GM18858 (cell line): ENCODE data around the gene CA4.

Experiments used
- ATAC-seq: cut with Tn5 transposase; IDR thresholded peaks from one replicate; pipeline ENCODE4 v1.9.1; 2021; ENCODE audit not compliant: unreplicated experiment

The CA4 gene

DNA sequence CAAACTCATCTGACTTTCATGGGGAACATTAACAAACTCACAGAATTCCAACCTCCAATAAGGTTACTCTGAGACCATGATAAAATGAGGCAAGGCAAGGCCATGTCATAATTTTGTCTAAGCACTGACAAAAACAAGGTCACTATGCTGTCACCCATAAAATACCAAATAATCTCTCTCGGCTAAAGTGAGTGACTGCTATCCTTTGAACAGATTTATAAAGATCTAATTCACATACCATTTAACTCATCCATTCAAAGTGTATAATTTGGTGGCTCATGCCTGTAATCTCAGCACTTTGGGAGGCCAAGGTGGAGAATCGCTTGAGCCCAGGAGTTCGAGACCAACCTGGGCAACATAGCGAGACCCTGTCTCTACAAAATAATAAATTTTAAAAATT lies 20.6 kb upstream of the CA4 start:
- ATAC-seq = no peak

DNA sequence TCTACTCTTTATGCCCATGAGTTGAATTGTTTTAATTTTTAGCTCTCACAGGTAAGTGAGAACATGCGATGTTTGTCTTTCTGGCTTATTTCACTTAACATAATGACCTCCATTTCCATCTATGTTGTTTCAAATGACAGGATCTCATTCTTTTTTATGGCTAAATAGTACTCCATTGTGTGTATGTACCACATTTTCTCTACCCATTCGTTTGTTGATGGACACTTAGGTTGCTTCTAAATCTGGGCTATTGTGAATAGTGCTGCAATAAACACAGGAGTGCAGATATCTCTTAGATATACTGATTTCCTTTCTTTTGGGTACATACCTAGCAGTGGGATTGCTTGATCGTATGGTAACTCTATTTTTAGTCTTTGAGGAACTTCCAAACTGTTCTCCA lies 19.3 kb upstream of the CA4 start:
- ATAC-seq = no peak

DNA sequence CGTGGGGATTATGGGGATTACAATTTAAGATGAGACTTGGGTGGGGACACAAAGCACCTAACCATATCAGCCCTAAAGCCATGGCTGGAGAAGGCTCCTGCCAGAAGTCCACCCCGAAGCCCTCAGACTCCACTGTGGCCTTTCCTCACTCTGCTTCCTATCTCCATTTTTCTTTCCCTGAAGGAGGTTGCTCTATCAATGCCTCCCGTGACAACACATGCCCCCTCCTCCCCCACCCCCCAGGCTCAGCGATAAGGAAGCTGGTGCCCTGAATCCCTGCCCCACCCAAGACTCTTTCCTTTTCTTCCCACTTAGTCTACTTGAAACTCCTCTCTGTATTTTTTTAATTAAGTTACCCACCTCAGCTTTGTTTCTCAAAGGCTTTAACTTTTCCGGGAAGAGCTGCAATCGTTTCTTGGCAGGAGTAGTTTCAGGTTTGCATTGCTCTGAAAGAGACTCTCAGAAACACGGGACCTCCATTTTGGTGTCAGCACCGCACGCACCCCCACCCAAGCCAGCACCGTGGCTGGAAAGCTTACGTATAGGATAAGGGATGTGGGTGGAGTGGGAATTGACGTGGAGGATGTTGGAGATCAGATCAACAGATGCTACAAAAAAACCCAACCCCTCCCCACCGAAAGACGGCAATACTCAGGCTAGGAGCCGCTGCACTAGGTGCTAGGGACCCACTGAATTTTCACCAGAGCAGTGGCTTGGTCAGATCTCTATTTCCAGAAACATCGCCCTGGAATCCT lies 15.2 kb upstream of the CA4 start:
- no peak for ATAC-seq

DNA sequence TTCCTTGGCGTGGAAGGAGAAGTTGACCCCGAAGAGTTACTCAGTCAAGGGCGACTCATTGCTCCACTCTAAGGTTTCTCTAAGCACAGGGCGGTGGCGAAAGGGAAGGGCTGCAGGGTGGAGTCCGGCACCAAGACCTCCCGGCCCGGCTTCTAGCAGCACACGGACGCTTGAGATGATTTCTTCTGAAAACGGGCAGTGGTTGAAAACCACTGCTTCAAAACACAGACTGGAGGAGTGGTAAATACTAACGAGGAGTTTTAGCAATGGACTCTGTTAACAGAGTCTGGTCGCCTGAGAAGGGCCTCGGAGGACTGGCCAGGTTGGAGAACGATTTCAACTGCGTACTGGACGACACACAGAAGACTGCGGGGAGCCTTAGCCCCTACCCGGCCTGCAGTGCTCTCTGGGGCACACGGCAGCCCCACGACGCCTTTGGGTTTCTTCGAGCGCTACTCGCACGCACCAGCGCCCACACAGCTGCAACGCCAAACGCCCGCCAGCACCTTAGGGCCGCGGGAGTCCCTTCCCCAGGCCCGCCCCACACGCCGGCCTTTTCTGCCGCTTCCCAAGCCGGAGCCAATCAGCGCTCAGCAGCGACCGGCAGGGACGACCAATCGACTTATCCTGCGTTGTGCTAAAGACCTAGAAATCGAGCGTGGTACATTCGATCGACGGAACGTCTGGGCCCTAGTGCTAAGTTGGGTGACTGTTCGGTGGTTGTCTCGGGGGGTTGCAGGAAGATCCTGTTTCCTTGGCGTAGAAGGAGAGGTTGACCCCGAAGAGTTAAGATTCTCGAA lies 14.4 kb upstream of the CA4 start:
- ATAC-seq = peak; percentile 73

DNA sequence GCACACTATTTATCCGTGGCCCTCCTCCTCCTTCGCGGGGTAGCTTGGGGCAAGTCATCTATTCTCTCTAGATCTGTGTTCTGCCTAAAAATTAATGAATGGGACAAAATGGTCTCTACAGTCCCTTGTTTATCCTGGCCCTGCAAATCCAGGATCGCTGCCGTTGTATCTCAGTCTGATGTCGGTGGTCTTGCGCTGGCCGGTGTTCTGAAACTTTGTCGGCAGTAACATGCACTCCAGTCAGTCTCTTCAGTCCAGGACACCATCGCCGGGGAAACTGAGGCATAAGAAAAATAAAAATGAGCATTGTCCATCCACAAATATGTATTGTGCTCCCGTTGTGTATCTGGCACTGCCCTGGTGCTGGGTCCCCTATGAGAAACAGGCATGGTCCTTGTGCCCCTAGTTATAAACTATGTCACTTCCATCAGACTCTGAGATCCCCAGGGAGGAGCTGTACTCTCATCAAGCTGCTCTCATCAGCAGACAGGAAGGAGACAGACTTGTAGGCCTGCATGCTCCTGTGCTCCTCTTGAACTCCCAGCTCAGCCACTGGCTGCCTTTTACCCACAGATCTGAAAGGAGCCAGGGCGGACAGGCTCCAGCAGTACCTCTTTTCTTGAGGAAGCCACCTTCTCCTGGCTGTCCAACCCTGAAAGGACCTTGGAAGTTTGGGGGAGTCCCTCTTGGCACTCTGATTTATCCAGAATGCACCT lies 13.7 kb upstream of the CA4 start:
- ATAC-seq = no peak

DNA sequence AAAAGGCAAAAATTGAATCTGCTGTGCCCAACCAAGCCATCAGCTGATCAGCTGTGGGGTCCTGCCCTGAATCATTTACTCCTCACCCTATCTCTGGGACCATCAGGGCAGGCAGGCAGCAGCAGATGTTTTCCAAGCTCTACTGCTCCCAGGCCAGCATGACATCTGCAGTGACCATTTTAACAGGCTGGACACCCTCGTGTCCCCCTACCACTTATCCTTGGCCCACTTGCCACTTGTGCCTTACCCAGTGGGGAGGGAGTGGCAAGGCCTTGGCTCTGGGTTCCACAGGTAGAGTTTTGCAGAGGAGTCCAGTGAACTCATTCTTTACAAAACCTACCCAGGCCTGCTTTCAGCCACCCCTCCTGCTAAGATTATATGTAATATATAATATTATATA lies 12.0 kb upstream of the CA4 start:
- ATAC-seq = no peak

DNA sequence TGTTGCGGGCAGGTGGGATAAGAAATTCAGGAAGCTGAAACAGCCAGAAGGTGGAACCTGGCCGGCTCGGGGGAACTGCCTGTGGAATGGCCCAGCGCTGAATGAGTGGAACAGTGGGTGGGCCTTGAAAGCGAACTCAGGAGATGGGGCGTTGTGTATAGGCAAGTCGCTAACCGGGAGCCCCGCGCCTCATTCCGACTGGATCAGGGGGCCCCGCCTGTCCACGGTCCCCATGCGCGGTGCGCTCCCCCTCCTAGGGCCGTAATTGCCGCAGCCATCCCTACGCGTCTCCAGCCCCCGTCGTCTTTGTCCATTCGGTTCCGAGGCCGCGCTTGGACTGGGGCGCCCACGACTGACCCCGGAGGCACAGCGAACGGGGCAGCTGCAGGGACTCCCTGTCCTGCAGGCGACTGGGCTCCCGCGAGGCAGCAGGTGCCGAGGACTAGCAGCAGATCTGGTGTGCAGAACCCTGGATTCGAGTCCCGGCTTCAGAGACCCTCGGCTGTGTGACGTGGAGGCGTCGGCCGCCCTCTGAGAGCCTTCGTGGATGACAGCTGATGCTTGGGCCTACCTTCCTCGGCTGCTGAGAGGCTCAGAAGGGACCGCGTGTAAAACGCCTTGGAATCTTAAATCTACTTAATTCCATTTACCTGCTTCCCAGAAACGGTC lies 10.9 kb upstream of the CA4 start:
- ATAC-seq = no peak

DNA sequence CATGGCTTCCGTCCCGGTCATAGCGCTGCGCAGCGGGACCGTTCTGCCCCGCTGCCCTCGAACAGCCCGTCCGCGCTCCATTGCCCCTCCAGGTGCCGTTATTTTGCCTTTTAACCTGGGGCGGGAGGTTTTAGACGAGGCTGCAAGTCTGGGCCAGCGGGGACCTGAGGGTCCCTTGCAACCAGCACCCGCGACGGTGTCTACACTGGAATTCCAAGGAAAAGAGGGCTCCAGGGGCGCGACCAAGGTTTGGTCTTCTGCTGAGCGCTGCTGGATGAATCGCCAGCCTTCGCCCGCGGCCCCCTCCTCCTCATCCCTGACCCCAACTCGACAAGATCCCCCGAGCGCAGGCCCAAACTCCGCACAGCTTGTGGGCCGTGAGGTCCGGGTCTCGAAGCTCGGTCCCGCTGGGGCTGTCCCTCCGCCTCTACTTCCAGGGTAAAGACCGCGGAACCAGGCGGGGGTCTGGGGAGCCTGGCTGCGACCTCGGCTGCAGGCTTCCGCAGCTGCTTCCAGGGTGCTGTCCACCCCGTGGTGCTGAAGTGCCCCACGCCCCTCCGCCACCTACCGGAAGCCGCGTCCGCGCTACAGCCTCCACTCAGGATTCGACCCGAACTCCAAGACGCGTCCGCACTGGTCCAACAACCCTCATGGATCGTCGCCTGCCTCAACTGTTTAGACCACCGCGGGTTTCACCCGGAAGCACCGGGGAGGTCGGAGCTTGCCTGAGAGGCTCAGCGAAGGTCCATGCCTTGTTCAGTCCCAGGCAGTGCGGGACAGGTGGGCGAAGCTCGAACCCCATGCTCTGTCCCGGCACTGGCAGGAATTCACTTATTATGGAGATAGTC lies 10.1 kb upstream of the CA4 start:
- ATAC-seq = no peak

DNA sequence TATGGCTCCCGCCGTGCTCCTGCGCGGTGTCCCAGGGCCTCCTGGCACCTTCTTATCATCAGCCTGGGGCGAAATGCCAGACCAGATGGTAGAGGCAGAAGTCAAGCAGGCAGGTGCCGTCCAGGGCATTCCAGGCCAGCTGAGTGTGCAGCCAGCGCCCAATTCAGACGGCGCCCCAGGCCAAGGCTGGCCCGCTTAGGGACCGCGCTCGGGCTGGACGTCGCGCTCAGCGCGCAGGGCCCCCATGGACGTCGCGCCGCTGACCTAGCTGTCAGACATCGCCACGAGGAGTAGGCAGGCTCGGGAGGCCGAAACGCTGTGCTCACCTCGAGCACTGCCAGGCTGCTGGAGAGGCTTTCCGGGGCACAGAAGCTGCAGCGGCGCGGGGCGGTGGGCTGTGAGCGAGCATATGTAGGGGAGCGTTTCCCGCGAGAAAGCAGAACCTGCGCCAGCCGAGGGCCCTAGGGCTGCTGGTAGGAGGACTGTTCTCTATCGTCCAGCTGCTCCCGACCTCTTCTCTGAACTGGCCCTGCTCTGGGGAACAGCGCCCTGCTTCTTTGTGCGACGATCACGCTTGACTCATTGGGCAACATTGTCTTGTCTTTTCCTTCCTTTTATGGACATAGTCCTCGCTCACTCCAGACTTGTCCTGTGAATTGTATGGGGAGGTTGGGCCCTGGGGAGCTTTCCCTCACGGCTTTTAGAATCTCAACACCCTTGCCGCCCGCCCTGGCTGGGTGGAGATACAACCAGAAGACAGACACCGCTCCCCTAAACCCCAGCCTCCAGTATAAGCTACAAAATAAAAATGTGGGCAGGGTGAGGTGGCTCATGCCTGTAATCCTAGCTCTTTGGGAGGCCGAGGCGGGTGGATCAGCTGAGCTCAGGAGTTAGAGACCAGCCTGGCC lies 8.4 kb upstream of the CA4 start:
- ATAC-seq = no peak

DNA sequence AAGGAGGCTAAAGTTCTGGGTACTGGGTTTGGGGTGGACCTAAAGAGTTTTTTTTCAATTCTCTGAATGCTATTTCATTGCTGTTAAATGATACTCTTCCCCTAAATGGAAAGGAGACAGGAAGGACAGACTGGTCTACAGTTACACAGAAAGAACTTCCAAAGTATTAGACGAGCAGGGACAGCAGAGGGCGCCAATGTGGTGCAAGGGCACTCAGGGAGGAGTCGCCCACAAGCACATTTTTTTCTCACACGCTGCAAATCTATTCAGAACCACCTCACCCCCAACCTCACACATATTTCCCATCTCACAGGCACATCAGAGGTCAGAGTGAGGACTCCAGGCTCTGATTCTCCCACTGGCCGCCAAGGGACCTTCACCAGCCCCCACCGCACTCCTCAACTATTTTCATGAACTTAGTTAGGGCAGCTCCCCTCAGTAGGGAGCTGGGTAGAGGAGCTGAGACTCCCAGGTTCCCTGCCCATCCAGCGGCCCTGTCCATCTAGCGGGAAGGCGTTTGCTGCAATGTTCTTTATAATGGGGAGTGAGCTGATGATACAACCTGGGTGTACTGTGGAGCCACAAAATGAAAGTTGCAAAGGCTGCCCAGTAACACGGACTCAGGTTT lies 6.8 kb upstream of the CA4 start:
- ATAC-seq = no peak

DNA sequence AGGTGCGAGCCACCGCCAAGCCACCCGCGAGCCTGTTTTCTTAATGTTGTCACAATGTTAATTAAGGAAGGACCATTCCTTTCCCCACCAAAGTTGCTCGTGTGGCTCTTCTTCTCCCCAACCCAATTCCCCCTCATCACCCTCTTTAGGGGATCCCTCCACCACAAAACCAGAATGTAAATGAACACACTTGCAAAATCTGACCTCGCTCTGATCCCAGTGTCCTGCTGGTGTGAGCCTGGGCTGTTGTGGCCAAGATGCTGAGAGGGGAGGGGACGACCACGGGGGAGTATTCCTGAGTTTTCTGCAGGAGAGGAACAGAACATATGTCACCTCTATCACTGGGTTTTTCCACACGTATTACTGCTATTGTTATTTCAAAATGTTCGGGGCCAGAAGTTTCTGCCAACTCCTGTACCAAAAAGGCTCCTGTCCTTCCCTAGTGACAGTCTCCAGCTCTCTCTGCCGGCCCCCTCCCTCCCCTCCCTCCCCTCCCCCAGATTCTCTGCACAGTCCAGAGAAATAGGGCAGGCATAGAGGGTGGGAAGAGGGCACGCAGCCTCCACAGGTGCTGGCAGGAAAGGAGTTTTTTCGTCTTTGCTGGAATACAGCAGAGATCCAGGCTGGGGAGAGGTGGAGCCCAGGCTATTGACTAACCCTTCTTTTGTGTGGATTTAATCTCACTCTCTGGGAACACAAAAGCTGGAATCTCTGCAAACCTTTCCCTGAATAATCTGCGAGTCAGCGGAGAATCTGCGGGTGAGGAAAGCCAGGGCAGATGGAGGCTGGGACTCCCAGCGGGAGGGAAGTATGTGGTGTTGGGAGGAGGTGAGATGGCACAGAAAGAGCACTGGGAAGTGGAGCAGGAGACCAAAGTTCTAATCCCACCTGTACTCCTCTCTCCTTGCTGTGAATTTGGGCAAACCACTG lies 4.5 kb upstream of the CA4 start:
- no peak for ATAC-seq

DNA sequence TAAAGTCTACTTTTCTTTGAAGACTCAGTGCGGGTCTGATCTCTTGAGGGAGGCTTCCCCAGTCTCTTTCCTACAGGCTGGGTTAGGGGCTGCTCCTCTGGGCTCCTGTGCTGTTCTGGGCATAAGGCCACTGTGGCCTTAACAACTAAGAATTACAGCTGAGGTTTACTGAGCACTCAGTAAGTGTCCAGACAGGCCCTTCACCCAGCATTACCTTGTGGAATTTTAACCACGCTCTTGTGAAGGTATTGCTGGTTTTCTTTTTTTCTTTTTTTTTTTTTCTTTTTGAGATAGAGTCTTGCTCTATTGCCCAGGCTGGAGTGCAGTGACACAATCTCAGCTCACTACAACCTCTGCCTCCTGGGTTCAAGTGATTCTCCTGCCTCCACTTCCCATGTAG lies 3.6 kb upstream of the CA4 start:
- ATAC-seq = no peak

DNA sequence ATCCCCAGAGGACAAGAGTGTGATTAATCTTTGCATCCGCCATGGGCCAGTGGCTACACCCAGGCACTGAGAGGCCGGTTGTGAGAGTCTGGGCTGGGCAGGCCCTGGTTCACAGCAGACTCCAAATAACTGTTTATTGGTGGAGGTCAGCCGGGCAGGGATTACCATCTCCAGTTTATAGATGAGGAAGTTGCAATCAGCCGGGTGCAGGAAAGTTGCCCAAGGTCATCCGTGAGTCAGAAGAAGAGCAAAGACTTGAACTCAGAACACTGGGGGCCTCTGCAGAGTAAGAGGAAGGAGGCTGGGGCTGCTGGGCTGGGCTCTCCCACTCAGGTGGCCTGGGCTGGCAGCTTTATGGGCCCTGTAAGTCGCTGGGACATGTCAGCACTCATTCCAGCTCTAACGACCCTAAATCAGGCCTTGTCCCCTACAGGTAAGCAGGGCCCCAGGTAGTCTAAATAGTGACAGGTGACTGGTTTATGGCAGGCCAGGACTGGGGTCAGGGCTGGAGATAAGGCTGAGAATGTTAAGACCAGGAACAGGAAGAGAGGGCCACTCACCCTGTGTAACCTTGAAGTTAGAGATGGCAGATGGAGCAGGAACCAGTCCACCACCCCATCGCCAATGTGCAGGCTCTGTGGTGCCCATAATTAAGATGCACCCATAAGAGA lies 2.1 kb upstream of the CA4 start:
- no peak for ATAC-seq

DNA sequence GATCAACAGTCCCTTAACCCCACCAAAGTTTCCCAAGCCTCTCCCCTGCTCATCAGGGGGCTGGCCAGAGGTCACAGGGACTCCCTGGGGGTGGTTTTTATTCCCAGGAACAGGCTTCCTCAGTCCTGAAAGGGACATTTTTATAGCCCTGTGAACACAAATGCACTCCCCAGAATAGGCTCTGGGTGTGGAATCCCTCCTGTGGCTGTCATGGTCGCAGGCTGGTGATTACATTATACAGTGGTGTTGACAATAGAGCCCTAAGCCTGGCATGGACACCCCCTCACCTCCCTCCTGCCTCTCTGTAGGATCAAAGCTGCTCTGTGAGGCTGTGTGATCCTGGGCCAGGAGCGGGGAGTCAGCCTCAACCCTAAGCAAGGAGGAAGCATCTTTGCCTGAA lies 1.4 kb upstream of the CA4 start:
- no peak for ATAC-seq

DNA sequence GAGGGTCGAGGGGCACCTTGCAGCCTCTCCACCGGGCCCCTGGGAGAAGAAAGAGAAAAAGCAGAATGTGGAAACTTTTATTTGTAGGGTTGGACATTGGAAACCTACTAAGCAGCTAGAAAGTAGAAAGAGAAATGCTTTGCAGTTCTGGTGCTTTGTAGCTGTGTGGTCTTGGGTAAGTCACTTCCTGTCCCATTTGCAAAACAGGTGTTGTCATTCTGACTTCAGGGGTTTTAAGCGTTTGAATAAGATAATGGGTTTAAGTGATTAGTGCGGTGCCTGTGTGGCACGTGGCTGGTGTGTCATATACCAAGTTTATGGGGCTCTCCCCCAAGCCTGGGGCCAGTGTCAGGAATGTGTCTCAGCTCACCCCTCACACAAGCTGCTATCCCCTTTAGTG lies 1.6 kb downstream of the CA4 start:
- no peak for ATAC-seq

DNA sequence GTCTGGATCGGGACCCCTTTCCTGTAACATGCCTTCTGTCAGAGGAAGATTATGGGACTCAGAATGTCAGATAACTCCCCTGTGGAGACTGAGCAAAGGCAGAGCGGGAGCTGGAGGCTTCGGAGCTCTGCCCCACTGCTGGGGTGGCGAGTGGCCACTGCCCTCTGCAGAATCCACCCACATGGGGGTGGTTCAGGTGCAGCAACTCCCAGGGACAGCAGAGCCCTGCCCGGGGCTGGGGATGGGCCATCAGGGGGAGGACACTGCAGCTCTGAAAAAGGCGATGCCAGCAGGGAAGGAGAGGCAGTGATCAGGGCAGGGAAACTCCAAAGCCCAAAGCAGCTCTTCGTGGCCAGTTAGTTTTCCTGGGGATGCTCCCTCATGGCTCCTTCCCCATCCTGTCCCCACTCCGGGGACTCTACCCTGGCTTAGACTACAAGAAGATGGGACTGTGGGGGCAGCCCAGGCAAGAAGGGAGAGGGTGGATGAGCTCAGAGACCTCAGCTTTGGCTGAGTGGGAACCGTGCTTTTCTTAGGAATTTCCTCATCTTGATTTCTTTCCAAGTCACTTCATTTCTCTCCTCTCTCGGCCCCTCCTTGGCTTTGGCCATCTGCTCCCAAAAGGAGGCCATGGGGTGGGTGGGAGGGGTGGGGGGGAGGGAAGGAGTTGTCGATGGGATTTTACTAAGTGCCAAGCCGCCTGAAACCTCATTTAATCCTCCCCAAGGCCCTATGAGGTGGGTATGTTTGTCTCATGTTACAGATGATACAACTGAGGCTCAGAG lies 4.0 kb downstream of the CA4 start:
- ATAC-seq = no peak
